Lower lobe of right lung (tissue), 2 donors: Measurements from ENCODE around the gene CCDC12. TPM values are rescaled to one million over a fixed set of nuclear protein-coding genes. Genes with fewer than 3 reads are reported as not detected.

ENCODE experiments used
- ATAC-seq, 2 donors: fragments of 200-7000 bp; cut with Tn5 transposase; one replicate each; pipeline ENCODE4 v1.9.1; 2020 to 2022; ENCODE audit warnings: mild to moderate bottlenecking in 2 of 2, moderate library complexity in 2 of 2
- DNase-seq: peaks from one replicate; pipeline ENCODE4 v3.0.0-alpha.2; 2020
- H3K27ac ChIP-seq: fragments of 200-600 bp; one replicate; pipeline ENCODE4 v1.8.0; 2022
- H3K27me3 ChIP-seq: fragments of 200-600 bp; one replicate; pipeline ENCODE4 v1.8.0; 2022; ENCODE audit warnings: low read depth
- H3K36me3 ChIP-seq: fragments of 200-600 bp; one replicate; pipeline ENCODE4 v1.8.0; 2022; ENCODE audit warnings: mild to moderate bottlenecking
- H3K4me1 ChIP-seq: fragments of 200-600 bp; one replicate; pipeline ENCODE4 v1.8.0; 2022
- H3K4me3 ChIP-seq: fragments of 200-600 bp; one replicate; pipeline ENCODE4 v1.8.0; 2022; ENCODE audit warnings: mild to moderate bottlenecking
- H3K9me3 ChIP-seq: fragments of 200-600 bp; one replicate; pipeline ENCODE4 v1.8.0; 2022
- intact Hi-C: fragments of 100-400 bp; cut with DNase I; formaldehyde crosslinking; loops from one replicate; pipeline ENCODE4 v1.11.0; 2022
- total RNA-seq: library from RNA; stranded (reverse); fragmentation: NEBNext Ultra II Directional; extraction: Animal tissue kit (Norgen Biotek cat#: 25700); gene quantifications from one replicate; pipeline ENCODE4 v1.2.1, GENCODE V29; 2021
- TF ChIP-seq, protein P1 (sequence below): fragments of 200-600 bp; IDR thresholded peaks from one replicate; pipeline ENCODE4 v1.8.0; 2022; ENCODE audit warnings: antibody characterized with exemption, mild to moderate bottlenecking
- donor health status: DM: no; HTN: yes; CAD: no; lungs with severe emphysema.

The CCDC12 gene
- total RNA-seq, 1 donor from 2014 or later = 42.9 TPM

DNA sequence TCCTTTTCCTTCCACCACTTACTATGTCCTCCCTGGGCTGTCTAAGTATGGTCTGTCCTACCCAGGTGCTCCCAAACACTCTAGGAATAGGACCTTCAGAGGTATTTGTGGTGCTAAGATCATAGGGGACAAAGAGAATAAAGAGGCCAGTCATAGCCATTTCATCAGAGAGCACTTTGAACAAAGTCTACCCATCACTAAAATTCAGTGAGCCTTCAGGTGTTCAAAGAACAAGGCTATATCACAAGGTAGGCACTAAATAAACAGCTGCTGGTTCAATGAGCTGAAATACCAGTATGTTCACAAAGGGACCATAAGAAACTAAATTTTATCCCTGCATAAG, 41.7 kb upstream of the CCDC12 start:
- DNase-seq = no peak
- H3K4me1 ChIP-seq = peaks cover 44% of the 10 kb centered on the region
- TF ChIP-seq, protein P1, sequence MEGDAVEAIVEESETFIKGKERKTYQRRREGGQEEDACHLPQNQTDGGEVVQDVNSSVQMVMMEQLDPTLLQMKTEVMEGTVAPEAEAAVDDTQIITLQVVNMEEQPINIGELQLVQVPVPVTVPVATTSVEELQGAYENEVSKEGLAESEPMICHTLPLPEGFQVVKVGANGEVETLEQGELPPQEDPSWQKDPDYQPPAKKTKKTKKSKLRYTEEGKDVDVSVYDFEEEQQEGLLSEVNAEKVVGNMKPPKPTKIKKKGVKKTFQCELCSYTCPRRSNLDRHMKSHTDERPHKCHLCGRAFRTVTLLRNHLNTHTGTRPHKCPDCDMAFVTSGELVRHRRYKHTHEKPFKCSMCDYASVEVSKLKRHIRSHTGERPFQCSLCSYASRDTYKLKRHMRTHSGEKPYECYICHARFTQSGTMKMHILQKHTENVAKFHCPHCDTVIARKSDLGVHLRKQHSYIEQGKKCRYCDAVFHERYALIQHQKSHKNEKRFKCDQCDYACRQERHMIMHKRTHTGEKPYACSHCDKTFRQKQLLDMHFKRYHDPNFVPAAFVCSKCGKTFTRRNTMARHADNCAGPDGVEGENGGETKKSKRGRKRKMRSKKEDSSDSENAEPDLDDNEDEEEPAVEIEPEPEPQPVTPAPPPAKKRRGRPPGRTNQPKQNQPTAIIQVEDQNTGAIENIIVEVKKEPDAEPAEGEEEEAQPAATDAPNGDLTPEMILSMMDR = no peak
- intact Hi-C loops = no loop called here
- peak overlapping the region; percentile 32 for H3K27ac ChIP-seq
- peaks cover 60% of the 10 kb centered on the region for H3K36me3 ChIP-seq
- no peaks in the 10 kb centered on the region for H3K27me3 ChIP-seq
- no peak for ATAC-seq
- H3K4me3 ChIP-seq = no peak overlapping the region
- no peaks in the 10 kb centered on the region for H3K9me3 ChIP-seq

DNA sequence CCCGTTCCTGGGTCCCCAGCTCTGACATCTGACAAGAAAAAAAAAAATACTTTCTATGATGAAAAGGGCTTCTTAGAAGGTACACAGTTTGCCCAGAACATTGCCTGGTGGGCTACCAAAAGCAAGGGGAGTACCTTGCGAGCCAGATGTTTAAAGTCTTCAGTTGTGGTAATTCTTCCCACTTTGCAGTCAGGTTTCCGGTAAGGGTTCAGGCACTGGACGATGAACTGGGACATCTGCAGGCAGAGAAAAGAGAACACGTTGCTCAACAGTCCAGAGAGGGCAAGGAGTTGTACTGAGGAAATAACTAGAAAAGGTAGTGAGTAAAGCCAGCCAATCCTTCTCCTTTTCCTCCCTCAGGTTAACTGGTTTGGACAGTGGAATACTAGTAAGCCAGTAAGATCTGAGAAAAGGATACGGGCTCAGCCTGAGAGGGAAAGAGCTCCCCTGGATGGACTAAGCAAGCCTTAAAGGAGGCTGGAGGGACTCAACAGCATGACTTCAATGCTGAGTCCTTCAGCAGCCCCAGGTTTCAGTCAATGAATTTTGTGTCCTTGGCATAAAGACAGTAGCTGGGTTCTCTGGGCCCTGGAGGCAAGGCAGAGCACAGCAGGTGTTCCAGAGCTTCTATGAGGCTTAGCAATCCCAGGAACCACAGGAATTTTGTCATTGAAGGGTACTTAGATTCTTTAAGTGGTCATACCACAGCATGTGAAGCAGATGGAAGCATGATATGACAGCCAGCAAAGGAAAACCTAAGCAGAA, 41.1 kb upstream of the CCDC12 start:
- Histone ChIP-seq H3K4me3 (no peak overlapping the region), H3K27me3 (no peaks in the 10 kb centered on the region), H3K9me3 (no peaks in the 10 kb centered on the region), H3K4me1 (peaks cover 41% of the 10 kb centered on the region), H3K27ac (peak overlapping the region; percentile 32), H3K36me3 (peaks cover 60% of the 10 kb centered on the region)
- TF ChIP-seq, protein P1 = no peak
- intact Hi-C loops = no loop called here
- DNase-seq (no peak), ATAC-seq (peak; percentile 73 to 78)

DNA sequence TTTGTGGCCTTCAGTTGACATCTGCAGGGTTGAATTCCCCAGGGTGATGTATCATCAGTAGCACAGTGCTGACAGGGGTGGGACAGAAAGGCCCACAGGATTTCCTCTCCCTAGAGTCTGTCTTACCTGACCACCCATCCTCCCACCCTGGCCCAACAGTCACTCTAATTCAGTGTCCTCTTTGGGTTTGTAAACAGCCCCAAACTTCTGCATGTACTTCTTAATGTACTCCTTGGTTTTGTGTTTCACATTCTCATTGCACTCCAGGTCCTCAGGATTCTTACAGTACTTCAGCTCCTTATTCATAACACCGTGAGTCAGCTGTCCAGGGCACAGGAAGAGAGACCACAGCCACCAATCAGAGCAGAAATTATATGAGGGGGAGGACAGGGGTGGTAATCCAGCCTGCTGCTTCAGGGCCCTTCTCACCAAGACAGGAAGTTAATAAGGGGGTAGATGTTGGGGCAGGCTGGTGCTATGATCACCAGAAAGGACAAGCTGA, 40.4 kb upstream of the CCDC12 start:
- intact Hi-C loops = no loop called here
- H3K27ac ChIP-seq = peak overlapping the region; percentile 32

DNA sequence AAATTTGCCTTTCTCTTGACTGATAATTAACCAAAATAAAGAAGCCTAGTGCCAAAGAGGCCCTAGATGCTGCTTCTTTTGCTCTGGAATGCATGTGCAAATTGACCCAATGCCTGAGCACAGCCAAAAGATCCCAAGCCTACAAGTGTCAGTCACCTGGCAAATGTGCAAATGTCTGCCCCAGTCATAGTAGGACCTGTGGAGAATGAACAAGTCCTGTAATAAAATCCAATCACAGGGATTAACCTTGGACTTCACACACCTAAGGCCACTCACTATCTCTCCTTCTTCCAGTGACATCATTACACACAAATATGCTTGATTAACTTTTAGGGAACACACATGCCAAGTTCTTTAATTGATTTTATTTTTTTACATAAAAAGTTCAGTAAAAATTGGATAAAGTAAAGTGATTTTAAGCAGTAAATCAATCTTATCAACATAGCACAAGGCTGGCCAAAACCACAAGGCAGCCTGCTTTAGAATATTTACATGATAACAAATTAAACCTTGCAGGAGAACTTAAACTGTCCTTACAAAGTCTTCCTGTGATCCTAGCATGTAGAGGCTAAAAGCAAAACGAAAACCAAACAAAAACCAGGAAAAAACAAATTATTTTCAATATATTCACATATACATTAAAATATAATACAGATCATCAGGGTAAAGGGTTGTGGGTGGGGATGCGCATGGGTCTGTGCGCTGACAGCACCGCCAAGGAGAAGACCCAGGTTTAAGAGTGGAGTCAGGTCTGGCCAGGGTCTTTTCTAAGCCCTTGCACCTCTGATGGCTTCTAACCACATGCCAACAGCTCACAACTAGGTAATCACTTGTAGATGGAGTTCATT, 39.8 kb upstream of the CCDC12 start:
- intact Hi-C loops = no loop called here
- Histone ChIP-seq H3K4me1 (peaks cover 35% of the 10 kb centered on the region), H3K9me3 (no peaks in the 10 kb centered on the region), H3K36me3 (peaks cover 60% of the 10 kb centered on the region), H3K4me3 (no peak overlapping the region), H3K27me3 (no peaks in the 10 kb centered on the region), H3K27ac (no peak overlapping the region)
- TF ChIP-seq, protein P1 = no peak
- no peak for ATAC-seq
- DNase-seq = no peak

More for the DNA sequence above, 40.4 kb upstream of the CCDC12 start:
- H3K27me3 ChIP-seq = no peaks in the 10 kb centered on the region
- no peaks in the 10 kb centered on the region for H3K9me3 ChIP-seq
- peaks cover 60% of the 10 kb centered on the region for H3K36me3 ChIP-seq
- H3K4me3 ChIP-seq = no peak overlapping the region
- peak; percentile 67 to 73 for ATAC-seq
- TF ChIP-seq, protein P1 = no peak
- DNase-seq = no peak
- peaks cover 35% of the 10 kb centered on the region for H3K4me1 ChIP-seq

DNA sequence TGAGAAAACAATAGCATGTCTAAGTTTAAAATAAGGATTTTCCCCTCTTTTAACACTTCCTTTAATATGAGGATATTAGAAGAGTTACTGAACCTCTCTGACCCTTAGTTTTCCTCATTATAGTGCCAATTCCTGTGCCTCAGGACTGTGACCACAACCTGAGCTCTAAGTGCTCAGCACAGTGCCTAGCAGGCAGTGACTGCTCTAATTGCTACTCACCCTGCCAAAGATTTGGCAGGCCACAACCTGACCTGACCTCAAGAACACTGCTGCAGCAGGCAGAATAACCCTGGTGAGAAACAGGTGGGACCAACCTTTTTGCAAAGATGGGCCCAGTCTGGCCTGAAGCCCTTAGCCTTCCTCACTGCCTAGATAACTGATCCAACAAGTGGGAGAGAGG, 38.6 kb upstream of the CCDC12 start:
- no peaks in the 10 kb centered on the region for H3K27me3 ChIP-seq
- ATAC-seq (no peak), DNase-seq (no peak)
- no peak overlapping the region for H3K4me3 ChIP-seq
- H3K27ac ChIP-seq = no peak overlapping the region
- TF ChIP-seq, protein P1 = no peak
- no peaks in the 10 kb centered on the region for H3K9me3 ChIP-seq
- intact Hi-C loops = no loop called here
- peaks cover 37% of the 10 kb centered on the region for H3K4me1 ChIP-seq
- peaks cover 58% of the 10 kb centered on the region for H3K36me3 ChIP-seq
